CD14-positive monocyte (primary cell): ENCODE results near the gene NPIPA8. TPM values are rescaled to one million over a fixed set of nuclear protein-coding genes. Genes with fewer than 3 reads are reported as not detected.
"Not testable (repeated sequence)": the region's sequence is repeated elsewhere in the genome, so short reads cannot be mapped to it uniquely, and the experiment has no call there.

Experiments
- DNase-seq, 3 donors: peaks; one replicate each; pipeline ENCODE4 v3.0.0-alpha.2; 2011 to 2022
- H2AFZ ChIP-seq: 2 replicates; pipeline ENCODE4 v1.6.0; 2012; ENCODE audit warnings: mild to moderate bottlenecking, low read depth, low read length, inconsistent platforms; ENCODE audit not compliant: insufficient read depth, poor library complexity, severe bottlenecking
- H3K27ac ChIP-seq, 2 donors: 1 replicate in 1 of 2; 2 replicates in 1 of 2; pipeline ENCODE4 v1.5.1; 2012 to 2013; ENCODE audit warnings: low read length in 2 of 2, control low read depth in 1 of 2, inconsistent platforms in 1 of 2, low read depth in 1 of 2, mild to moderate bottlenecking in 1 of 2
- H3K27me3 ChIP-seq, 2 donors: one replicate each; pipeline versions ENCODE4 v1.6.0 to v1.6.1; 2011 to 2013; ENCODE audit warnings: low read length in 2 of 2; ENCODE audit not compliant: control insufficient read depth in 2 of 2, insufficient read depth in 2 of 2
- H3K36me3 ChIP-seq, 2 donors: replicated peaks in 1 of 2; 1 replicate in 1 of 2; 2 replicates in 1 of 2; pipeline versions ENCODE4 v1.5.1 to v1.6.1; 2012 to 2013; ENCODE audit warnings: low read length in 2 of 2, control low read depth in 1 of 2, inconsistent platforms in 1 of 2, mild to moderate bottlenecking in 1 of 2; ENCODE audit not compliant: insufficient read depth in 2 of 2, control insufficient read depth in 1 of 2
- H3K4me1 ChIP-seq, 2 donors: 1 replicate in 1 of 2; 2 replicates in 1 of 2; pipeline versions ENCODE4 v1.5.1 to v1.6.1; 2012 to 2013; ENCODE audit warnings: low read length in 2 of 2, control low read depth in 1 of 2, inconsistent platforms in 1 of 2, mild to moderate bottlenecking in 1 of 2, moderate library complexity in 1 of 2; ENCODE audit not compliant: insufficient read depth in 2 of 2, control insufficient read depth in 1 of 2
- H3K4me2 ChIP-seq: replicated peaks from 2 replicates; pipeline ENCODE3; 2012; ENCODE audit warnings: low read length, moderate library complexity, mild to moderate bottlenecking; ENCODE audit not compliant: poor library complexity, severe bottlenecking; ENCODE audit errors: extremely low read depth
- H3K4me3 ChIP-seq, 3 experiments: fragments of 200-600 bp in 1 of 3; sonication (generic) in 1 of 3; replicated peaks in 1 of 3; 1 replicate in 2 of 3; 2 replicates in 1 of 3; pipeline ENCODE4 v1.5.1; 2011 to 2013; ENCODE audit warnings: low read length in 3 of 3, mild to moderate bottlenecking in 3 of 3, control low read depth in 2 of 3, low read depth in 2 of 3, inconsistent platforms in 1 of 3, moderate library complexity in 1 of 3
- H3K79me2 ChIP-seq: 2 replicates; pipeline ENCODE4 v1.6.0; 2012; ENCODE audit warnings: mild to moderate bottlenecking, control low read depth, inconsistent platforms, low read length, moderate library complexity; ENCODE audit not compliant: insufficient read depth
- H3K9ac ChIP-seq: 2 replicates; pipeline ENCODE4 v1.6.0; 2017; ENCODE audit warnings: low read length, mild to moderate bottlenecking; ENCODE audit not compliant: insufficient read depth, poor library complexity, severe bottlenecking
- H3K9me3 ChIP-seq, 2 donors: replicated peaks in 1 of 2; 1 replicate in 1 of 2; 2 replicates in 1 of 2; pipeline versions ENCODE4 v1.5.1 to v1.6.1; 2012 to 2013; ENCODE audit warnings: low read length in 2 of 2, control low read depth in 1 of 2; ENCODE audit not compliant: control insufficient read depth in 1 of 2, insufficient read depth in 1 of 2
- H4K20me1 ChIP-seq: 2 replicates; pipeline ENCODE4 v1.6.0; 2012; ENCODE audit warnings: mild to moderate bottlenecking, low read length, control low read depth, moderate library complexity; ENCODE audit not compliant: insufficient read depth
- H3K27ac Mint-ChIP-seq, 7 donors: one replicate each; pipeline ENCODE4 v1.8.0; 2020; ENCODE audit warnings: mild to moderate bottlenecking in 7 of 7, mixed read lengths in 7 of 7, moderate library complexity in 6 of 7, inconsistent platforms in 2 of 7
- H3K27me3 Mint-ChIP-seq, 3 donors: one replicate each; pipeline ENCODE4 v1.8.0; 2021 to 2022; ENCODE audit warnings: low read depth in 3 of 3, mild to moderate bottlenecking in 3 of 3, mixed read lengths in 3 of 3, moderate library complexity in 3 of 3, inconsistent platforms in 1 of 3
- H3K36me3 Mint-ChIP-seq, 2 donors: one replicate each; pipeline ENCODE4 v1.8.0; 2020; ENCODE audit warnings: mixed read lengths in 2 of 2, inconsistent platforms in 1 of 2, mild to moderate bottlenecking in 1 of 2
- H3K4me1 Mint-ChIP-seq: one replicate; pipeline ENCODE4 v1.8.0; 2020; ENCODE audit warnings: mild to moderate bottlenecking, mixed read lengths
- H3K4me3 Mint-ChIP-seq, 2 donors: one replicate each; pipeline ENCODE4 v1.8.0; 2020; ENCODE audit warnings: mild to moderate bottlenecking in 2 of 2, mixed read lengths in 2 of 2, moderate library complexity in 1 of 2
- H3K9me3 Mint-ChIP-seq, 7 donors: one replicate each; pipeline ENCODE4 v1.8.0; 2020 to 2022; ENCODE audit warnings: mixed read lengths in 7 of 7, mild to moderate bottlenecking in 6 of 7, moderate library complexity in 6 of 7, inconsistent platforms in 2 of 7
- WGBS: methylation state at CpG from one replicate; pipeline ENCODE4 v1.1.5; 2013; ENCODE audit warnings: missing lambda C conversion rate; ENCODE audit not compliant: insufficient coverage; 5-methylcytosine and 5-hydroxymethylcytosine counted together
- intact Hi-C, 2 donors: fragments of 100-400 bp; cut with micrococcal nuclease; formaldehyde crosslinking; loops; one replicate each; pipeline versions ENCODE4 v1.15.0 to v1.15.1; 2023
- polyA minus RNA-seq: library from RNA; depleted of rRNA, polyadenylated mRNA; stranded (reverse); fragments of >200 nt; gene quantifications from 2 replicates; pipeline ENCODE4 v1.2.3, GENCODE V29; 2012
- polyA plus RNA-seq, 3 donors: library from polyadenylated mRNA; depleted of rRNA in 1 of 3; unstranded in 2 of 3; stranded (reverse) in 1 of 3; fragments of 300-500 nt in 2 of 3; fragments of >200 nt in 1 of 3; fragmentation: Illumina TruSeq in 2 of 3; gene quantifications; 1 replicate in 2 of 3; 2 replicates in 1 of 3; pipeline ENCODE4 v1.2.3, GENCODE V29; 2012 to 2021
- total RNA-seq, 12 experiments: library from RNA in 1 of 12; stranded (reverse) in 1 of 12; fragments of 120-200 nt in 1 of 12; gene quantifications; one replicate each; pipeline ENCODE4 v1.2.4 and lab custom pipeline; 2013 to 2026; ENCODE audit warnings: mixed read lengths in 6 of 12, inconsistent platforms in 1 of 12

The NPIPA8 gene
- total RNA-seq (2013) = 0.13 TPM
- 10 to 100 TPM in 1 of 3 donors, under 1 TPM in 1, not detected in 1; 0.20 to 11.1 TPM for polyA plus RNA-seq
- 0.16 TPM in 1 of 2 replicates, not detected in the other for polyA minus RNA-seq
- 0 reads per million in 11 experiments for total RNA-seq (lab: John Stamatoyannopoulos, UW)

DNA sequence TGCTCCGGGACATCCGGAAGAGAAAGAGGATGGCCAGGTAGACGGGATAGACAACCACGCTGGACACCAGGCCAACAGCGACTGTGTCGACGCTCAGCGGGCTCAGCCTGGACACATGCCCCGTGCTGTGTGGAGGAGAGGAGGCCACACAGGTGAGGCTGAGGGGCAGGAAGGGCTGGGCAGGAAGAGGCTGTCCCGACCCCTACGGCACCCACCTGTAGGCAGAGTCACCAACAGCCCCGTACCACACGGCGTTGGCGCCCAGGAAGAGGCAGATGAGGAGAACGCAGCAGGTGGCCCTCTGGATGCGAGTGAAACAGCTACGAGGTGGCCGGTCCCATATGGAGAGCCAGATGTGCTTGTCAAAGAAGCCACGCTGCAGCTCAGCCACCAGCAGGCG lies at the start of gene NPIPA8:
Gene NPIPA8, minus strand, starts transcription at position 101 of the 400 bp plus-strand sequence. CDS start 4,074 bp downstream, outside the sequence.
- no CpG with 5 or more reads among the region's 21 CpGs for WGBS
- H3K27me3 ChIP-seq, H3K4me2 ChIP-seq, H4K20me1 ChIP-seq, H3K27ac ChIP-seq, H3K27ac Mint-ChIP-seq, H2AFZ ChIP-seq, H3K4me3 ChIP-seq, intact Hi-C loops, H3K4me1 Mint-ChIP-seq, H3K9me3 ChIP-seq, H3K36me3 ChIP-seq, H3K36me3 Mint-ChIP-seq, DNase-seq, H3K9ac ChIP-seq, H3K9me3 Mint-ChIP-seq, H3K27me3 Mint-ChIP-seq, H3K79me2 ChIP-seq, H3K4me1 ChIP-seq, H3K4me3 Mint-ChIP-seq: not testable (repeated sequence)

GRCh38 chr16:18385285-18385684 lies 48.7 kb upstream of the NPIPA8 start:
- H3K27me3 Mint-ChIP-seq, H3K27me3 ChIP-seq, H3K36me3 Mint-ChIP-seq, H3K36me3 ChIP-seq, DNase-seq, H3K4me3 ChIP-seq, H3K79me2 ChIP-seq, H3K4me1 ChIP-seq, H4K20me1 ChIP-seq, H3K27ac Mint-ChIP-seq, H3K27ac ChIP-seq, H3K4me1 Mint-ChIP-seq, H3K9me3 ChIP-seq, H2AFZ ChIP-seq, H3K9ac ChIP-seq, intact Hi-C loops, H3K9me3 Mint-ChIP-seq, H3K4me2 ChIP-seq, H3K4me3 Mint-ChIP-seq: not testable (repeated sequence)
- WGBS = no CpG with 5 or more reads among the region's 33 CpGs

GRCh38 chr16:18384869-18385268 lies 48.3 kb upstream of the NPIPA8 start:
- H3K4me1 ChIP-seq, H3K27me3 Mint-ChIP-seq, H3K27ac Mint-ChIP-seq, H3K4me3 Mint-ChIP-seq, H3K27ac ChIP-seq, H3K4me1 Mint-ChIP-seq, H3K27me3 ChIP-seq, H4K20me1 ChIP-seq, H3K79me2 ChIP-seq, H3K36me3 Mint-ChIP-seq, H3K4me2 ChIP-seq, H3K9me3 ChIP-seq, DNase-seq, H3K9ac ChIP-seq, H3K36me3 ChIP-seq, H2AFZ ChIP-seq, H3K4me3 ChIP-seq, H3K9me3 Mint-ChIP-seq, intact Hi-C loops: not testable (repeated sequence)
- no CpG with 5 or more reads among the region's 31 CpGs for WGBS

- H2AFZ ChIP-seq, H4K20me1 ChIP-seq, H3K9me3 Mint-ChIP-seq, H3K27me3 Mint-ChIP-seq, H3K9me3 ChIP-seq, H3K9ac ChIP-seq, H3K4me1 Mint-ChIP-seq, H3K36me3 ChIP-seq, H3K27ac ChIP-seq, H3K4me1 ChIP-seq, DNase-seq, H3K4me3 Mint-ChIP-seq, H3K4me2 ChIP-seq, H3K27ac Mint-ChIP-seq, H3K36me3 Mint-ChIP-seq, H3K79me2 ChIP-seq, H3K4me3 ChIP-seq, H3K27me3 ChIP-seq, intact Hi-C loops: not testable (repeated sequence)
- WGBS = no CpG with 5 or more reads among the region's 25 CpGs
Observed at GRCh38 chr16:18384098-18384636, 47.6 kb upstream of the NPIPA8 start.
